Astrocyte (in vitro differentiated cells and primary cell): ENCODE data around the gene ALMS1.
"Not testable (repeated sequence)": the region's sequence is repeated elsewhere in the genome, so short reads cannot be mapped to it uniquely, and the experiment has no call there.

Experiments
- EZH2 ChIP-seq: IDR thresholded peaks from 2 replicates; pipeline ENCODE4 v1.6.1; 2012; ENCODE audit warnings: mild to moderate bottlenecking, low read length, inconsistent platforms; ENCODE audit not compliant: insufficient read depth
- TF ChIP-seq, protein P1 (sequence below): IDR thresholded peaks from 2 replicates; pipeline ENCODE4 v1.5.1; 2011; ENCODE audit warnings: low read depth, mild to moderate bottlenecking, inconsistent platforms, low read length, moderate library complexity; ENCODE audit not compliant: insufficient read depth

DNA sequence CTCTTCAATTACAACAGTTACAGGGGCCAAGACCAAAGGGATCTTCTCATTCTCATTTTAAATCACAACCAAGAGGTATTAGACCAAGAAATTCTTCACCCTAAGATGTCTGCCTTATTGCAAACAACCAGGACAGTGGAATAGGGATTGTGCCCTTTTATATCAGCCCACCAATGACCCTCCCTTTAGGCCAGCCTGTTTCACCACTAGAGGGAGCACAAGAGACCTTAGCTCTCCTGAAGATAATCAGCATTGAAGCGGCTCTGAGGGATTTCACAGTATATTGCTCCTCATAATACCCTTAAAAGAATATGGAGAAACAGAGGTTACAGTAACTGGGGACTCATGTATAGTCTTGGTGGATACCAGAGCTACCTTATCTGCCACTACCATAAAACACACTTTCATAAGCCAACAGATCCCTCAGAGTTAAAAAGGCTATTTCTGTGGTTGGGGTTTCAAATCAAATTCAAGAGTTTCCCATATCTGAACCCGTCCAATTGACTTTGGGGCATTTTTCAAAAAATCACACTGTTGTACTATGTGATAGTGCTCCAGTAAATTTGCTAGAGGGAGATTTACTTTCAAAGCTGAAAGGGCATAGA is 245.1 kb downstream of the ALMS1 start:
- TF ChIP-seq, protein P1, sequence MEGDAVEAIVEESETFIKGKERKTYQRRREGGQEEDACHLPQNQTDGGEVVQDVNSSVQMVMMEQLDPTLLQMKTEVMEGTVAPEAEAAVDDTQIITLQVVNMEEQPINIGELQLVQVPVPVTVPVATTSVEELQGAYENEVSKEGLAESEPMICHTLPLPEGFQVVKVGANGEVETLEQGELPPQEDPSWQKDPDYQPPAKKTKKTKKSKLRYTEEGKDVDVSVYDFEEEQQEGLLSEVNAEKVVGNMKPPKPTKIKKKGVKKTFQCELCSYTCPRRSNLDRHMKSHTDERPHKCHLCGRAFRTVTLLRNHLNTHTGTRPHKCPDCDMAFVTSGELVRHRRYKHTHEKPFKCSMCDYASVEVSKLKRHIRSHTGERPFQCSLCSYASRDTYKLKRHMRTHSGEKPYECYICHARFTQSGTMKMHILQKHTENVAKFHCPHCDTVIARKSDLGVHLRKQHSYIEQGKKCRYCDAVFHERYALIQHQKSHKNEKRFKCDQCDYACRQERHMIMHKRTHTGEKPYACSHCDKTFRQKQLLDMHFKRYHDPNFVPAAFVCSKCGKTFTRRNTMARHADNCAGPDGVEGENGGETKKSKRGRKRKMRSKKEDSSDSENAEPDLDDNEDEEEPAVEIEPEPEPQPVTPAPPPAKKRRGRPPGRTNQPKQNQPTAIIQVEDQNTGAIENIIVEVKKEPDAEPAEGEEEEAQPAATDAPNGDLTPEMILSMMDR, result peak; percentile 43
- TF ChIP-seq EZH2, result not testable (repeated sequence)
